HEK293 (cell line): ENCODE results near the gene NNT.
A peak's percentile ranks its signal among the peaks of the same experiment; 100 is the strongest.

ENCODE experiments used
- CTCF ChIA-PET: fragments of 350-600 bp; formaldehyde crosslinking; extraction: SDS; loops from one replicate; lab custom pipeline; 2021; ENCODE audit warnings: antibody characterized with exemption; lab: Yijun Ruan, JAX
- POLR2A ChIA-PET: fragments of 300-600 bp; formaldehyde crosslinking; extraction: SDS; loops from one replicate; lab custom pipeline; 2020; ENCODE audit warnings: antibody characterized with exemption, inconsistent platforms; lab: Yijun Ruan, JAX
- H3K27ac ChIP-seq: fragments of 200-500 bp; sonication (Bioruptor generic); 2 replicates; pipeline ENCODE4 v1.5.1; 2014; ENCODE audit warnings: low read depth, low read length, control low read depth, inconsistent platforms; ENCODE audit errors: extremely low read depth
- H3K36me3 ChIP-seq, 2 experiments: fragments of 200-500 bp in 1 of 2; sonication (Bioruptor generic) in 1 of 2; 1 replicate in 1 of 2; 2 replicates in 1 of 2; pipeline ENCODE4 v1.5.1; 2014 to 2017; ENCODE audit warnings: inconsistent platforms in 2 of 2, low read length in 2 of 2; ENCODE audit not compliant: control insufficient read depth in 2 of 2, insufficient read depth in 1 of 2
- H3K4me1 ChIP-seq: fragments of 200-500 bp; sonication (Bioruptor generic); 2 replicates; pipeline ENCODE4 v1.5.1; 2014; ENCODE audit warnings: mild to moderate bottlenecking, low read length, inconsistent platforms; ENCODE audit not compliant: control insufficient read depth, insufficient read depth
- H3K4me3 ChIP-seq: 2 replicates; pipeline ENCODE4 v1.5.1; 2011; ENCODE audit warnings: low read depth, mild to moderate bottlenecking, control low read depth, low read length, moderate library complexity
- H3K9me3 ChIP-seq: fragments of 200-500 bp; sonication (Bioruptor generic); 2 replicates; pipeline ENCODE4 v1.5.1; 2014; ENCODE audit warnings: low read depth, low read length, inconsistent platforms; ENCODE audit not compliant: control insufficient read depth, insufficient read depth
- GLIS2 ChIP-seq: fragments of 450-650 bp; formaldehyde crosslinking; IDR thresholded peaks from 2 replicates; pipeline ENCODE4 v1.5.1; 2016; ENCODE audit warnings: missing biosample characterization, missing genetic modification characterization
- KLF1 ChIP-seq: fragments of 450-650 bp; formaldehyde crosslinking; IDR thresholded peaks from 2 replicates; pipeline ENCODE4 v1.5.1; 2016; ENCODE audit warnings: missing biosample characterization, missing genetic modification characterization
- PBX3 ChIP-seq: sonication (generic); formaldehyde crosslinking; IDR thresholded peaks from 2 replicates; pipeline ENCODE4 v1.8.1; 2022; ENCODE audit warnings: mild to moderate bottlenecking, moderate library complexity, missing genetic modification reagents
- ZBTB11 ChIP-seq: fragments of 450-650 bp; formaldehyde crosslinking; conservative IDR thresholded peaks from 2 replicates; pipeline ENCODE4 v1.5.1; 2016; ENCODE audit warnings: low read depth, missing biosample characterization, missing genetic modification characterization
- ZNF121 ChIP-seq: fragments of 450-650 bp; formaldehyde crosslinking; IDR thresholded peaks from 2 replicates; pipeline ENCODE4 v1.5.1; 2016; ENCODE audit warnings: missing biosample characterization, missing genetic modification characterization
- ZNF133 ChIP-seq: fragments of 450-650 bp; formaldehyde crosslinking; IDR thresholded peaks from 2 replicates; pipeline ENCODE4 v1.5.1; 2016; ENCODE audit warnings: missing biosample characterization, missing genetic modification characterization
- ZNF24 ChIP-seq: fragments of 450-650 bp; formaldehyde crosslinking; IDR thresholded peaks from 2 replicates; pipeline ENCODE4 v1.5.1; 2016; ENCODE audit warnings: missing biosample characterization, missing genetic modification characterization
- ZNF292 ChIP-seq: fragments of 450-650 bp; formaldehyde crosslinking; IDR thresholded peaks from 2 replicates; pipeline ENCODE4 v1.5.1; 2016; ENCODE audit warnings: low read depth, missing biosample characterization, missing genetic modification characterization, borderline replicate concordance
- ZNF513 ChIP-seq: fragments of 450-650 bp; IDR thresholded peaks from 2 replicates; pipeline ENCODE4 v1.5.1; 2018; ENCODE audit warnings: missing biosample characterization, missing genetic modification characterization
- ZNF514 ChIP-seq: fragments of 450-650 bp; formaldehyde crosslinking; IDR thresholded peaks from 2 replicates; pipeline ENCODE4 v1.5.1; 2016; ENCODE audit warnings: missing biosample characterization, missing genetic modification characterization
- ZSCAN4 ChIP-seq: fragments of 450-650 bp; formaldehyde crosslinking; IDR thresholded peaks from 2 replicates; pipeline ENCODE4 v1.5.1; 2017; ENCODE audit warnings: missing biosample characterization, missing genetic modification characterization
- ZSCAN5A ChIP-seq: fragments of 450-650 bp; formaldehyde crosslinking; IDR thresholded peaks from 2 replicates; pipeline ENCODE4 v1.5.1; 2016; ENCODE audit warnings: missing biosample characterization, missing genetic modification characterization

NNT gene

GRCh38 chr5:43685252-43685950 is 82.4 kb downstream of the NNT start (continued):
- TF ChIP-seq ZSCAN5A (tag by site-specific recombination) = no peak
- TF ChIP-seq ZNF292 (tag by site-specific recombination) = no peak
- no peak for TF ChIP-seq PBX3 (CRISPR knock-in tag)
- no peak for TF ChIP-seq ZNF513 (tag by site-specific recombination)
- TF ChIP-seq ZNF133 (tag by site-specific recombination) = no peak

GRCh38 chr5:43687275-43687674 is 84.3 kb downstream of the NNT start:
- Histone ChIP-seq H3K27ac (no peak overlapping the region), H3K4me3 (no peak overlapping the region), H3K4me1 (no peaks in the 10 kb centered on the region), H3K36me3 (peaks cover 3 to 6% of the 10 kb centered on the region in 2 experiments), H3K9me3 (no peaks in the 10 kb centered on the region)
- CTCF ChIA-PET = interaction anchor here (0.5 to 1.3 kb wide), 3 partner anchors 12 to 56 kb away, joined by 3 to 5 read pairs (median 4); no protein-coding TSS in a partner anchor
- POLR2A ChIA-PET = no interaction called here
- TF ChIP-seq ZBTB11 (no peak), ZNF514 (tag by site-specific recombination) (no peak), KLF1 (no peak), ZNF24 (tag by site-specific recombination) (no peak), GLIS2 (tag by site-specific recombination) (no peak)
- TF ChIP-seq, all 188 proteins: peak for 0

- H3K4me3 ChIP-seq = no peak overlapping the region
- H3K36me3 ChIP-seq = peaks cover 5 to 8% of the 10 kb centered on the region in 2 experiments
- CTCF ChIA-PET = interaction anchor here (1.1 to 1.2 kb wide), 2 partner anchors 39 to 60 kb away, joined by 4 to 6 read pairs; no protein-coding TSS in a partner anchor
- POLR2A ChIA-PET = no interaction called here
- H3K4me1 ChIP-seq = no peaks in the 10 kb centered on the region
- H3K27ac ChIP-seq = no peak overlapping the region
- no peaks in the 10 kb centered on the region; the same call in 1 of the 2 replicates for H3K9me3 ChIP-seq
- TF ChIP-seq ZSCAN4 (tag by site-specific recombination) (0 out of 2 replicates have a peak, but pooled peaks have one; percentile 0), ZNF121 (tag by site-specific recombination) (no peak)
These were observed 88.3 kb downstream of the NNT start for GRCh38 chr5:43691275-43691674.
